Measurements from ENCODE around the gene FARSA. TPM values are rescaled to one million over a fixed set of nuclear protein-coding genes. Genes with fewer than 3 reads are reported as not detected.

The FARSA gene
- total and polyA plus RNA-seq, 2 of the 13 experiments (the other 11 are each of a cell fraction or from before 2014, with no cell fraction given), result 25.9 to 72.0 TPM

DNA sequence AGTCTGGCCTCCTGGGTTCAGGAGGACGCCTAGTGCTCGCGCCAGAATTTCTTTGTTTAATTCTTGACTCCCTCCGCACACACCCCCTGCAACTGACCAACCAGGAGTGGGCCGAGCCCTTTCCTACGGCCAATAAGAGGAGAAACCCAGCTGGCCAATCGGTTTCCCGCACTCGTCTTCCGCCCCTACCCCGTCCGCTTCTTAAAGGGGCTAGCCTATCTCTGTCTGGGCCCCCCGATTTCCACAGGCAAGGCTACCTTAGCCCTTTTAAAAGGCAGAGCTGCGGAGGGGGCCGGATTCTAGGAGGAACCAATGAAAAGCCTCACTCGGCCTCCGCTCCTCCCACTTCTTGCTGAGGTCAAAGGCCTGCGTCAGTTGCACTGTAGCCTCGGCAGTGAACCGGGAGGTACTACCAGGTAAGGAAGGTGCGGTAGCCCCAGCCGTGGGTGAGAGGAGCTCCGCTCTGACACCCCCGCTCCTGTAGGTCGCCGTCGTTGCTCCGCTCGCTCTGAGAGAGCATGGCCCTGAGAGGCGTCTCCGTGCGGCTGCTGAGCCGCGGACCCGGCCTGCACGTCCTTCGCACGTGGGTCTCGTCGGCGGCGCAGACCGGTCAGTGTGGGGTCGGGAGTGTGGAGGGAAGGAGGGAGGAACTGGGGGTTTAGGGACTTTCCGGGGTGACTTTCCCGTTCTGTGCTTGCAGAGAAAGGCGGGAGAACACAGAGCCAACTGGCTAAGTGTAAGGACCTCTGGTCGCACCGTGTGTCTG, 42.5 kb downstream of the FARSA start, which contains the start of gene GCDH (continued):
- TF ChIP-seq, protein P1, sequence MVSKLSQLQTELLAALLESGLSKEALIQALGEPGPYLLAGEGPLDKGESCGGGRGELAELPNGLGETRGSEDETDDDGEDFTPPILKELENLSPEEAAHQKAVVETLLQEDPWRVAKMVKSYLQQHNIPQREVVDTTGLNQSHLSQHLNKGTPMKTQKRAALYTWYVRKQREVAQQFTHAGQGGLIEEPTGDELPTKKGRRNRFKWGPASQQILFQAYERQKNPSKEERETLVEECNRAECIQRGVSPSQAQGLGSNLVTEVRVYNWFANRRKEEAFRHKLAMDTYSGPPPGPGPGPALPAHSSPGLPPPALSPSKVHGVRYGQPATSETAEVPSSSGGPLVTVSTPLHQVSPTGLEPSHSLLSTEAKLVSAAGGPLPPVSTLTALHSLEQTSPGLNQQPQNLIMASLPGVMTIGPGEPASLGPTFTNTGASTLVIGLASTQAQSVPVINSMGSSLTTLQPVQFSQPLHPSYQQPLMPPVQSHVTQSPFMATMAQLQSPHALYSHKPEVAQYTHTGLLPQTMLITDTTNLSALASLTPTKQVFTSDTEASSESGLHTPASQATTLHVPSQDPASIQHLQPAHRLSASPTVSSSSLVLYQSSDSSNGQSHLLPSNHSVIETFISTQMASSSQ (IDR thresholded peaks at IDR 0.05; ENCODE audit: low read depth), result 0 out of 2 replicates have a peak, but pooled peaks have one; percentile 14
- TF ChIP-seq, protein P1 (CRISPR knock-in tag; IDR thresholded peaks at IDR 0.05; ENCODE audit: borderline replicate concordance), result peak; percentile 50; the same call in 1 of the 2 replicates
- TF ChIP-seq, protein P2, sequence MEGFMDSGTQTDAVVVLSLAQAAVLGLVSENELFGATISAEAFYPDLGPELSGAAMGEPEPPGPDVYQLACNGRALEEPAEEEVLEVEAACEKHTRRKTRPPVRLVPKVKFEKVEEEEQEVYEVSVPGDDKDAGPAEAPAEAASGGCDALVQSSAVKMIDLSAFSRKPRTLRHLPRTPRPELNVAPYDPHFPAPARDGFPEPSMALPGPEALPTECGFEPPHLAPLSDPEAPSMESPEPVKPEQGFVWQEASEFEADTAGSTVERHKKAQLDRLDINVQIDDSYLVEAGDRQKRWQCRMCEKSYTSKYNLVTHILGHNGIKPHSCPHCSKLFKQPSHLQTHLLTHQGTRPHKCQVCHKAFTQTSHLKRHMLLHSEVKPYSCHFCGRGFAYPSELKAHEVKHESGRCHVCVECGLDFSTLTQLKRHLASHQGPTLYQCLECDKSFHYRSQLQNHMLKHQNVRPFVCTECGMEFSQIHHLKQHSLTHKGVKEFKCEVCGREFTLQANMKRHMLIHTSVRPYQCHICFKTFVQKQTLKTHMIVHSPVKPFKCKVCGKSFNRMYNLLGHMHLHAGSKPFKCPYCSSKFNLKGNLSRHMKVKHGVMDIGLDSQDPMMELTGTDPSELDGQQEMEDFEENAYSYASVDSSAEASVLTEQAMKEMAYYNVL (CRISPR knock-in tag; IDR thresholded peaks at IDR 0.05; ENCODE audit: borderline replicate concordance), result 0 out of 2 replicates have a peak, but pooled peaks have one; percentile 79
- TF ChIP-seq MTA3 (CRISPR knock-in tag; IDR thresholded peaks at IDR 0.05) (no peak), PCBP1 (IDR thresholded peaks at IDR 0.05; ENCODE audit: borderline replicate concordance, low read depth, low read length) (0 out of 2 replicates have a peak, but pooled peaks have one; percentile 63), ZNF367 (CRISPR knock-in tag; IDR thresholded peaks at IDR 0.05; ENCODE audit: borderline replicate concordance) (no peak), ZNF775 (CRISPR knock-in tag; IDR thresholded peaks at IDR 0.05; ENCODE audit: borderline replicate concordance) (peak; percentile 45; the same call in 1 of the 2 replicates), FOXK1 (CRISPR knock-in tag; IDR thresholded peaks at IDR 0.05; ENCODE audit: borderline replicate concordance, low read depth) (peak; percentile 81; the same call in 1 of the 2 replicates), MED8 (CRISPR knock-in tag; IDR thresholded peaks at IDR 0.05; ENCODE audit: insufficient replicate concordance) (no peak), ZNF256 (CRISPR knock-in tag; conservative IDR thresholded peaks at IDR 0.05) (no peak), ZNF781 (CRISPR knock-in tag; IDR thresholded peaks at IDR 0.05; ENCODE audit: borderline replicate concordance, not compliant biosample characterization) (peak; percentile 41), AGO1 (IDR thresholded peaks at IDR 0.05; ENCODE audit: low read depth, low read length, poor library complexity, severe bottlenecking) (no peak), HDAC6 (IDR thresholded peaks at IDR 0.05; ENCODE audit: low read depth, low read length) (no peak), GLI4 (CRISPR knock-in tag; IDR thresholded peaks at IDR 0.05; ENCODE audit: borderline replicate concordance) (peak; percentile 54; the same call in 1 of the 2 replicates), NR2F6 (IDR thresholded peaks at IDR 0.05) (peak; percentile 31; the same call in 1 of the 2 replicates), NR2F6 (CRISPR knock-in tag; IDR thresholded peaks at IDR 0.05) (no peak; the same call in 1 of the 2 replicates)
- TF ChIP-seq, protein P3, sequence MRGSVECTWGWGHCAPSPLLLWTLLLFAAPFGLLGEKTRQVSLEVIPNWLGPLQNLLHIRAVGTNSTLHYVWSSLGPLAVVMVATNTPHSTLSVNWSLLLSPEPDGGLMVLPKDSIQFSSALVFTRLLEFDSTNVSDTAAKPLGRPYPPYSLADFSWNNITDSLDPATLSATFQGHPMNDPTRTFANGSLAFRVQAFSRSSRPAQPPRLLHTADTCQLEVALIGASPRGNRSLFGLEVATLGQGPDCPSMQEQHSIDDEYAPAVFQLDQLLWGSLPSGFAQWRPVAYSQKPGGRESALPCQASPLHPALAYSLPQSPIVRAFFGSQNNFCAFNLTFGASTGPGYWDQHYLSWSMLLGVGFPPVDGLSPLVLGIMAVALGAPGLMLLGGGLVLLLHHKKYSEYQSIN (CRISPR knock-in tag; IDR thresholded peaks at IDR 0.05; ENCODE audit: borderline replicate concordance), result peak; percentile 47; the same call in 1 of the 2 replicates
- TF ChIP-seq, protein P4, sequence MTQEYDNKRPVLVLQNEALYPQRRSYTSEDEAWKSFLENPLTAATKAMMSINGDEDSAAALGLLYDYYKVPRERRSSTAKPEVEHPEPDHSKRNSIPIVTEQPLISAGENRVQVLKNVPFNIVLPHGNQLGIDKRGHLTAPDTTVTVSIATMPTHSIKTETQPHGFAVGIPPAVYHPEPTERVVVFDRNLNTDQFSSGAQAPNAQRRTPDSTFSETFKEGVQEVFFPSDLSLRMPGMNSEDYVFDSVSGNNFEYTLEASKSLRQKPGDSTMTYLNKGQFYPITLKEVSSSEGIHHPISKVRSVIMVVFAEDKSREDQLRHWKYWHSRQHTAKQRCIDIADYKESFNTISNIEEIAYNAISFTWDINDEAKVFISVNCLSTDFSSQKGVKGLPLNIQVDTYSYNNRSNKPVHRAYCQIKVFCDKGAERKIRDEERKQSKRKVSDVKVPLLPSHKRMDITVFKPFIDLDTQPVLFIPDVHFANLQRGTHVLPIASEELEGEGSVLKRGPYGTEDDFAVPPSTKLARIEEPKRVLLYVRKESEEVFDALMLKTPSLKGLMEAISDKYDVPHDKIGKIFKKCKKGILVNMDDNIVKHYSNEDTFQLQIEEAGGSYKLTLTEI (CRISPR knock-in tag; conservative IDR thresholded peaks at IDR 0.05), result no peak

Measured in HepG2 (cell line).